NB4 (cell line): ENCODE data around the gene LMOD1.

Experiments used
- CTCF ChIP-seq: IDR thresholded peaks from one replicate; pipeline ENCODE4 v1.5.1; 2012; ENCODE audit warnings: low read depth, low read length
- MAX ChIP-seq: IDR thresholded peaks from 2 replicates; pipeline ENCODE4 v1.6.1; 2011; ENCODE audit warnings: low read depth, low read length
- MYC ChIP-seq: IDR thresholded peaks from 2 replicates; pipeline ENCODE4 v1.6.1; 2011; ENCODE audit warnings: low read depth, low read length
- POLR2A ChIP-seq: IDR thresholded peaks from 2 replicates; pipeline ENCODE4 v1.6.1; 2011; ENCODE audit warnings: mild to moderate bottlenecking; ENCODE audit not compliant: insufficient read length; ENCODE audit errors: extremely low read depth

GRCh38 chr1:201898240-201898894 is 48.0 kb downstream of the LMOD1 start:
- no peak for TF ChIP-seq CTCF
- TF ChIP-seq POLR2A: no peak
- no peak for TF ChIP-seq MYC
- no peak for TF ChIP-seq MAX
